H9 (cell line): ENCODE results near the gene HOATZ. TPM values are rescaled to one million over a fixed set of nuclear protein-coding genes. Genes with fewer than 3 reads are reported as not detected.

Experiments used
- DNase-seq: peaks from one replicate; pipeline ENCODE4 v3.0.0-alpha.2; 2017
- H2AFZ ChIP-seq: one replicate; pipeline ENCODE4 v1.6.1; 2013; ENCODE audit warnings: mild to moderate bottlenecking, low read length, control low read depth, moderate library complexity
- H2AK5ac ChIP-seq: 2 replicates; pipeline ENCODE4 v1.6.1; 2013; ENCODE audit warnings: low read length, control low read depth, mixed read lengths; ENCODE audit not compliant: insufficient read length
- H2BK120ac ChIP-seq: one replicate; pipeline ENCODE4 v1.6.1; 2013; ENCODE audit warnings: low read depth, mild to moderate bottlenecking, low read length, control low read depth, inconsistent platforms; ENCODE audit not compliant: poor library complexity, severe bottlenecking
- H2BK12ac ChIP-seq: 2 replicates; pipeline ENCODE4 v1.6.1; 2013; ENCODE audit warnings: low read length, control low read depth, mixed read lengths, low read depth; ENCODE audit not compliant: insufficient read length
- H2BK15ac ChIP-seq: 2 replicates; pipeline ENCODE4 v1.6.1; 2013; ENCODE audit warnings: low read depth, low read length, control low read depth
- H2BK20ac ChIP-seq: one replicate; pipeline ENCODE4 v1.6.1; 2013; ENCODE audit warnings: low read depth, mild to moderate bottlenecking, low read length, control low read depth, inconsistent platforms; ENCODE audit not compliant: poor library complexity, severe bottlenecking
- H2BK5ac ChIP-seq: 2 replicates; pipeline ENCODE4 v1.6.1; 2013; ENCODE audit warnings: low read length, control low read depth, mixed read lengths; ENCODE audit not compliant: insufficient read length
- H3K14ac ChIP-seq: 2 replicates; pipeline ENCODE4 v1.6.1; 2013; ENCODE audit warnings: low read length, control low read depth; ENCODE audit not compliant: insufficient read depth
- H3K18ac ChIP-seq: 2 replicates; pipeline ENCODE4 v1.6.1; 2013; ENCODE audit warnings: low read depth, mild to moderate bottlenecking, mixed read lengths, low read length, control low read depth; ENCODE audit not compliant: insufficient read length
- H3K23ac ChIP-seq: 2 replicates; pipeline ENCODE4 v1.6.1; 2013; ENCODE audit warnings: low read length, control low read depth, mixed read lengths, low read depth; ENCODE audit not compliant: insufficient read length
- H3K23me2 ChIP-seq: 2 replicates; pipeline ENCODE4 v1.6.1; 2013; ENCODE audit warnings: low read depth, mild to moderate bottlenecking, mixed read lengths, low read length, control low read depth; ENCODE audit not compliant: insufficient read length, poor library complexity, severe bottlenecking
- H3K27ac ChIP-seq: 2 replicates; pipeline ENCODE4 v1.5.1; 2013; ENCODE audit warnings: low read length, control low read depth, mixed read lengths, low read depth; ENCODE audit not compliant: insufficient read length
- H3K27me3 ChIP-seq: 2 replicates; pipeline ENCODE4 v1.6.1; 2013; ENCODE audit warnings: low read length, control low read depth, inconsistent platforms; ENCODE audit not compliant: insufficient read depth
- H3K4ac ChIP-seq: 2 replicates; pipeline ENCODE4 v1.6.1; 2013; ENCODE audit warnings: low read depth, mild to moderate bottlenecking, control low read depth, inconsistent platforms, low read length, moderate library complexity
- H3K4me1 ChIP-seq: 2 replicates; pipeline ENCODE4 v1.6.1; 2013; ENCODE audit warnings: low read length, control low read depth, inconsistent platforms; ENCODE audit not compliant: insufficient read depth
- H3K4me2 ChIP-seq: 2 replicates; pipeline ENCODE4 v1.6.1; 2013; ENCODE audit warnings: low read length, control low read depth, mixed read lengths; ENCODE audit not compliant: insufficient read length, insufficient read depth
- H3K56ac ChIP-seq: 2 replicates; pipeline ENCODE4 v1.6.1; 2013; ENCODE audit warnings: low read depth, mild to moderate bottlenecking, mixed read lengths, low read length, control low read depth; ENCODE audit not compliant: insufficient read length
- H3K79me1 ChIP-seq: 2 replicates; pipeline ENCODE4 v1.6.1; 2013; ENCODE audit warnings: low read depth, mild to moderate bottlenecking, moderate library complexity, low read length, control low read depth, inconsistent platforms; ENCODE audit not compliant: insufficient read depth, poor library complexity, severe bottlenecking
- H3K79me2 ChIP-seq: 2 replicates; pipeline ENCODE4 v1.6.1; 2013; ENCODE audit warnings: low read length, control low read depth, inconsistent platforms; ENCODE audit not compliant: insufficient read depth
- H3K9ac ChIP-seq: 2 replicates; pipeline ENCODE4 v1.6.1; 2013; ENCODE audit warnings: low read length, control low read depth, mixed read lengths; ENCODE audit not compliant: insufficient read length; ENCODE audit errors: extremely low read depth
- H3K9me3 ChIP-seq: one replicate; pipeline ENCODE4 v1.6.1; 2013; ENCODE audit warnings: low read depth, low read length, inconsistent platforms; ENCODE audit not compliant: control insufficient read depth
- H3T11ph ChIP-seq: one replicate; pipeline ENCODE4 v1.6.1; 2013; ENCODE audit warnings: mild to moderate bottlenecking, low read length, control low read depth, inconsistent platforms
- H4K20me1 ChIP-seq: one replicate; pipeline ENCODE4 v1.6.1; 2013; ENCODE audit not compliant: control insufficient read depth, insufficient read length, insufficient read depth
- H4K5ac ChIP-seq: 2 replicates; pipeline ENCODE4 v1.6.1; 2013; ENCODE audit warnings: low read depth, mild to moderate bottlenecking, mixed read lengths, low read length, control low read depth; ENCODE audit not compliant: insufficient read length
- H4K8ac ChIP-seq: replicated peaks from 2 replicates; pipeline ENCODE4 v1.6.1; 2013; ENCODE audit warnings: low read length, control low read depth, mixed read lengths, low read depth; ENCODE audit not compliant: insufficient read length
- H4K91ac ChIP-seq: 2 replicates; pipeline ENCODE4 v1.6.1; 2013; ENCODE audit warnings: low read depth, mild to moderate bottlenecking, moderate library complexity, mixed read lengths, low read length, control low read depth; ENCODE audit not compliant: insufficient read length
- H3K27ac Mint-ChIP-seq, 3 experiments: 2 replicates in 2 of 3; 3 replicates in 1 of 3; pipeline ENCODE4 v1.8.0; 2020 to 2021; ENCODE audit warnings: mixed read lengths in 3 of 3, mild to moderate bottlenecking in 1 of 3, moderate library complexity in 1 of 3
- H3K27me3 Mint-ChIP-seq: 2 replicates; pipeline ENCODE4 v1.8.0; 2021; ENCODE audit warnings: low read depth, mild to moderate bottlenecking, moderate library complexity, mixed read lengths
- H3K36me3 Mint-ChIP-seq, 3 experiments: 2 replicates in 2 of 3; 3 replicates in 1 of 3; pipeline ENCODE4 v1.8.0; 2020 to 2021; ENCODE audit warnings: low read depth in 3 of 3, mixed read lengths in 3 of 3; ENCODE audit not compliant: insufficient read depth in 1 of 3
- H3K4me1 Mint-ChIP-seq, 2 experiments: 2 replicates each; pipeline ENCODE4 v1.8.0; 2020; ENCODE audit warnings: mixed read lengths in 2 of 2
- H3K4me3 Mint-ChIP-seq, 2 experiments: 2 replicates in 1 of 2; 3 replicates in 1 of 2; pipeline ENCODE4 v1.8.0; 2020 to 2021; ENCODE audit warnings: mild to moderate bottlenecking in 2 of 2, mixed read lengths in 2 of 2, moderate library complexity in 1 of 2
- H3K9me3 Mint-ChIP-seq, 2 experiments: 2 replicates in 1 of 2; 3 replicates in 1 of 2; pipeline ENCODE4 v1.8.0; 2020; ENCODE audit warnings: mild to moderate bottlenecking in 2 of 2, mixed read lengths in 2 of 2, moderate library complexity in 1 of 2
- WGBS: extraction: QIAGEN DNeasy Blood & Tissue Kit; methylation state at CpG from one replicate; pipeline ENCODE4 v1.1.7; 2013; ENCODE audit warnings: missing lambda C conversion rate, low lambda C conversion rate, mixed read lengths; ENCODE audit not compliant: insufficient read length; ENCODE audit errors: extremely low coverage; 5-methylcytosine and 5-hydroxymethylcytosine counted together
- total RNA-seq: library from RNA; stranded (reverse); gene quantifications from 2 replicates; pipeline ENCODE4 v1.2.1, GENCODE V29; 2021
- TF ChIP-seq, protein P1 (sequence below): fragments of 200-600 bp; sonication (generic); conservative IDR thresholded peaks from 3 replicates; pipeline ENCODE4 v1.8.0; 2021; ENCODE audit warnings: antibody characterized with exemption, mild to moderate bottlenecking

The HOATZ gene
- total RNA-seq, 1 experiment from 2014 or later = not detected

DNA sequence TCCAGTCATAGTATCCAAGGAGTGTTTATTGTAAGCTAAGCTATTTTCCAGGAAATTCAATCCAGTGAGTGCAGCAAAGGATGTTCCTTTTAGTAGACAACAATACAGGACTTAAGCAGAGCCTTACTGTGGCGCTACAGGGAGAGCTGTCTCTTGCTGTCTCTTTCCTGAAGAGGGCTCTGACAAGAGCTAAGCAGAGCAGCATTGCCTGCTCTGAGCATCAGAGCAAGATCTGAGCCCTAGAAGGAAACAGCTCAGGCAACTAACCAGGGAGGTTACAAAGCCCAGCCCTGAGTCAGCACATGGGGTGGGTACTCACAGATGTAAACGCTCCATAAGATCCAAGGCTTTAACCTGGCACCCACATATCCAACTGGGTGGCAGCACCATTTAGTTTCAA, 33.9 kb downstream of the HOATZ start:
- Mint-ChIP-seq H3K27ac (no peak overlapping the region), H3K4me1 (peaks cover 18 to 20% of the 10 kb centered on the region in 2 experiments)

More for the DNA sequence above, 33.9 kb downstream of the HOATZ start:
- no peak overlapping the region for H2BK120ac ChIP-seq
- H4K8ac ChIP-seq = no peak overlapping the region
- TF ChIP-seq, protein P1, sequence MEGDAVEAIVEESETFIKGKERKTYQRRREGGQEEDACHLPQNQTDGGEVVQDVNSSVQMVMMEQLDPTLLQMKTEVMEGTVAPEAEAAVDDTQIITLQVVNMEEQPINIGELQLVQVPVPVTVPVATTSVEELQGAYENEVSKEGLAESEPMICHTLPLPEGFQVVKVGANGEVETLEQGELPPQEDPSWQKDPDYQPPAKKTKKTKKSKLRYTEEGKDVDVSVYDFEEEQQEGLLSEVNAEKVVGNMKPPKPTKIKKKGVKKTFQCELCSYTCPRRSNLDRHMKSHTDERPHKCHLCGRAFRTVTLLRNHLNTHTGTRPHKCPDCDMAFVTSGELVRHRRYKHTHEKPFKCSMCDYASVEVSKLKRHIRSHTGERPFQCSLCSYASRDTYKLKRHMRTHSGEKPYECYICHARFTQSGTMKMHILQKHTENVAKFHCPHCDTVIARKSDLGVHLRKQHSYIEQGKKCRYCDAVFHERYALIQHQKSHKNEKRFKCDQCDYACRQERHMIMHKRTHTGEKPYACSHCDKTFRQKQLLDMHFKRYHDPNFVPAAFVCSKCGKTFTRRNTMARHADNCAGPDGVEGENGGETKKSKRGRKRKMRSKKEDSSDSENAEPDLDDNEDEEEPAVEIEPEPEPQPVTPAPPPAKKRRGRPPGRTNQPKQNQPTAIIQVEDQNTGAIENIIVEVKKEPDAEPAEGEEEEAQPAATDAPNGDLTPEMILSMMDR = no peak
- H4K91ac ChIP-seq = no peak overlapping the region
- no peaks in the 10 kb centered on the region for H4K20me1 ChIP-seq
- H3K14ac ChIP-seq = no peak overlapping the region
- no peak overlapping the region for H2BK20ac ChIP-seq
- Mint-ChIP-seq H3K36me3 (no peaks in the 10 kb centered on the region), H3K27me3 (peaks cover 19% of the 10 kb centered on the region), H3K9me3 (no peaks in the 10 kb centered on the region), H3K4me3 (no peak overlapping the region)
- H3K27ac ChIP-seq = no peak overlapping the region
- H3K9ac ChIP-seq = no peak overlapping the region
- H3K23ac ChIP-seq = no peak overlapping the region
- no peaks in the 10 kb centered on the region for H3K9me3 ChIP-seq
- no peak overlapping the region for H3T11ph ChIP-seq
- H4K5ac ChIP-seq = no peak overlapping the region
- no peak overlapping the region for H2BK5ac ChIP-seq
- H2AK5ac ChIP-seq = no peak overlapping the region
- H2AFZ ChIP-seq = no peak overlapping the region
- H2BK12ac ChIP-seq = no peak overlapping the region
- H3K79me2 ChIP-seq = no peaks in the 10 kb centered on the region
- H3K4me2 ChIP-seq = no peak overlapping the region
- no peak overlapping the region for H3K4ac ChIP-seq
- DNase-seq = no peak
- no peak overlapping the region for H3K56ac ChIP-seq
- no peak overlapping the region for H3K18ac ChIP-seq
- no CpG with 5 or more reads among the region's 2 CpGs for WGBS
- no peaks in the 10 kb centered on the region for H3K23me2 ChIP-seq
- no peak overlapping the region for H2BK15ac ChIP-seq
- H3K27me3 ChIP-seq = no peaks in the 10 kb centered on the region
- no peaks in the 10 kb centered on the region for H3K79me1 ChIP-seq
- H3K4me1 ChIP-seq = peaks cover 5% of the 10 kb centered on the region; the same call in 1 of the 2 replicates
